Activated CD8-positive, alpha-beta T cell treated with anti-CD3 and anti-CD28 coated beads for 36 hours (primary cell): Measurements from ENCODE around the gene TOM1L2. TPM values are rescaled to one million over a fixed set of nuclear protein-coding genes. Genes with fewer than 3 reads are reported as not detected.

Experiments used
- ATAC-seq: fragments of 200-7000 bp; cut with Tn5 transposase; one replicate; pipeline ENCODE4 v1.10.0; 2021; ENCODE audit warnings: mild to moderate bottlenecking, moderate library complexity
- CTCF ChIA-PET: fragments of 350-600 bp; sonication (Branson Sonifier 250); formaldehyde crosslinking; loops from one replicate; lab custom pipeline; 2021; ENCODE audit warnings: antibody characterized with exemption; lab: Charles Lee
- POLR2A ChIA-PET: fragments of 350-600 bp; sonication (Branson Sonifier 250); formaldehyde crosslinking; loops from one replicate; lab custom pipeline; 2021; ENCODE audit warnings: antibody characterized with exemption; lab: Charles Lee
- DNase-seq: peaks from one replicate; pipeline ENCODE4 v3.0.0-alpha.2; 2020
- H3K27ac Mint-ChIP-seq: one replicate; pipeline ENCODE4 v1.8.0; 2021; ENCODE audit warnings: mild to moderate bottlenecking, mixed read lengths
- H3K27me3 Mint-ChIP-seq: one replicate; pipeline ENCODE4 v1.8.0; 2021; ENCODE audit warnings: mixed read lengths
- H3K36me3 Mint-ChIP-seq: one replicate; pipeline ENCODE4 v1.8.0; 2021; ENCODE audit warnings: low read depth, mixed read lengths
- H3K4me1 Mint-ChIP-seq: one replicate; pipeline ENCODE4 v1.8.0; 2021; ENCODE audit warnings: low read depth, mixed read lengths
- H3K4me3 Mint-ChIP-seq: one replicate; pipeline ENCODE4 v1.8.0; 2021; ENCODE audit warnings: mild to moderate bottlenecking, moderate library complexity, mixed read lengths
- H3K9me3 Mint-ChIP-seq: one replicate; pipeline ENCODE4 v1.8.0; 2021; ENCODE audit warnings: mixed read lengths
- CTCF ChIP-seq: fragments of 200-600 bp; IDR thresholded peaks from one replicate; pipeline ENCODE4 v1.8.0; 2022; ENCODE audit warnings: antibody characterized with exemption, mild to moderate bottlenecking
- intact Hi-C: fragments of 100-400 bp; cut with micrococcal nuclease; formaldehyde crosslinking; loops from one replicate; pipeline ENCODE4 v1.10.0; 2022
- total RNA-seq, 2 experiments: library from RNA; stranded (reverse); gene quantifications; one replicate each; pipeline ENCODE4 v1.2.3, GENCODE V29; 2021

The TOM1L2 gene
- total RNA-seq, 2 experiments from 2014 or later, result 10.3 to 10.8 TPM

- H3K27me3 Mint-ChIP-seq, result no peaks in the 10 kb centered on the region
- H3K27ac Mint-ChIP-seq, result no peak overlapping the region
- CTCF ChIA-PET, result interaction anchor here (1.2 to 1.5 kb wide), 3 partner anchors 9 to 29 kb away, joined by 3 to 5 read pairs (median 4); no protein-coding TSS in a partner anchor
- TF ChIP-seq CTCF, result peak; percentile 18
- DNase-seq, result no peak
- H3K4me1 Mint-ChIP-seq, result no peaks in the 10 kb centered on the region
- intact Hi-C loops, result no loop called here
- no peak for ATAC-seq
- H3K4me3 Mint-ChIP-seq, result no peak overlapping the region
- H3K36me3 Mint-ChIP-seq, result no peaks in the 10 kb centered on the region
- H3K9me3 Mint-ChIP-seq, result no peaks in the 10 kb centered on the region
- POLR2A ChIA-PET, result no interaction called here
Measured at GRCh38 chr17:18004884-18005305, 32.7 kb upstream of the TOM1L2 start.

- Mint-ChIP-seq H3K36me3 (no peaks in the 10 kb centered on the region), H3K27ac (no peak overlapping the region), H3K4me3 (no peak overlapping the region), H3K9me3 (no peaks in the 10 kb centered on the region), H3K4me1 (no peaks in the 10 kb centered on the region), H3K27me3 (no peaks in the 10 kb centered on the region)
- TF ChIP-seq CTCF, result no peak
- no peak for ATAC-seq
- intact Hi-C loops, result no loop called here
- ChIA-PET CTCF (interaction anchor here (1.2 to 1.5 kb wide), 3 partner anchors 9 to 29 kb away, joined by 3 to 5 read pairs (median 4); no protein-coding TSS in a partner anchor), POLR2A (interaction anchor here (0.7 kb wide), 1 partner anchor 254 kb away, joined by 3 read pairs; no protein-coding TSS in a partner anchor)
- no peak for DNase-seq
Measured at GRCh38 chr17:18004345-18004744, 32.1 kb upstream of the TOM1L2 start.

- POLR2A ChIA-PET, result no interaction called here
- no peak for TF ChIP-seq CTCF
- H3K4me3 Mint-ChIP-seq, result no peak overlapping the region
- ATAC-seq, result no peak
- H3K4me1 Mint-ChIP-seq, result no peaks in the 10 kb centered on the region
- CTCF ChIA-PET, result interaction anchor here (0.8 to 1.6 kb wide), 5 partner anchors 10 to 83 kb away, joined by 3 to 5 read pairs (median 4); no protein-coding TSS in a partner anchor
- no peaks in the 10 kb centered on the region for H3K36me3 Mint-ChIP-seq
- H3K27ac Mint-ChIP-seq, result no peak overlapping the region
- H3K9me3 Mint-ChIP-seq, result no peaks in the 10 kb centered on the region
- DNase-seq, result no peak
- H3K27me3 Mint-ChIP-seq, result no peaks in the 10 kb centered on the region
- intact Hi-C loops, result no loop called here
Measured at GRCh38 chr17:18002171-18002570, 30.0 kb upstream of the TOM1L2 start.

GRCh38 chr17:18000030-18000408 lies 27.8 kb upstream of the TOM1L2 start:
- POLR2A ChIA-PET, result interaction anchor here (0.6 kb wide), 1 partner anchor 52 kb away, joined by 3 read pairs; no protein-coding TSS in a partner anchor
- intact Hi-C loops, result no loop called here

More at GRCh38 chr17:18000030-18000408, 27.8 kb upstream of the TOM1L2 start:
- Mint-ChIP-seq H3K4me3 (no peak overlapping the region), H3K27ac (no peak overlapping the region), H3K27me3 (no peaks in the 10 kb centered on the region), H3K9me3 (no peaks in the 10 kb centered on the region), H3K36me3 (no peaks in the 10 kb centered on the region), H3K4me1 (no peaks in the 10 kb centered on the region)
- no peak for DNase-seq
- no peak for ATAC-seq
- no peak for TF ChIP-seq CTCF
- CTCF ChIA-PET, result no interaction called here
